NB4 (cell line): ENCODE data around the gene CLMP.

Experiments
- DNase-seq: peaks from one replicate; pipeline ENCODE4 v3.0.0; 2010; ENCODE audit warnings: low read depth
- H3K4me3 ChIP-seq: one replicate; pipeline ENCODE4 v1.5.1; 2011; ENCODE audit warnings: mild to moderate bottlenecking, low read depth, low read length, moderate library complexity
- MYC ChIP-seq: IDR thresholded peaks from 2 replicates; pipeline ENCODE4 v1.6.1; 2011; ENCODE audit warnings: low read depth, low read length
- POLR2A ChIP-seq: IDR thresholded peaks from 2 replicates; pipeline ENCODE4 v1.6.1; 2011; ENCODE audit warnings: mild to moderate bottlenecking; ENCODE audit not compliant: insufficient read length; ENCODE audit errors: extremely low read depth
- TF ChIP-seq, protein P1 (sequence below): IDR thresholded peaks from one replicate; pipeline ENCODE4 v1.5.1; 2012; ENCODE audit warnings: low read depth, low read length
- TF ChIP-seq, protein P2 (sequence below): IDR thresholded peaks from 2 replicates; pipeline ENCODE4 v1.6.1; 2011; ENCODE audit warnings: low read depth, low read length

Gene CLMP

DNA sequence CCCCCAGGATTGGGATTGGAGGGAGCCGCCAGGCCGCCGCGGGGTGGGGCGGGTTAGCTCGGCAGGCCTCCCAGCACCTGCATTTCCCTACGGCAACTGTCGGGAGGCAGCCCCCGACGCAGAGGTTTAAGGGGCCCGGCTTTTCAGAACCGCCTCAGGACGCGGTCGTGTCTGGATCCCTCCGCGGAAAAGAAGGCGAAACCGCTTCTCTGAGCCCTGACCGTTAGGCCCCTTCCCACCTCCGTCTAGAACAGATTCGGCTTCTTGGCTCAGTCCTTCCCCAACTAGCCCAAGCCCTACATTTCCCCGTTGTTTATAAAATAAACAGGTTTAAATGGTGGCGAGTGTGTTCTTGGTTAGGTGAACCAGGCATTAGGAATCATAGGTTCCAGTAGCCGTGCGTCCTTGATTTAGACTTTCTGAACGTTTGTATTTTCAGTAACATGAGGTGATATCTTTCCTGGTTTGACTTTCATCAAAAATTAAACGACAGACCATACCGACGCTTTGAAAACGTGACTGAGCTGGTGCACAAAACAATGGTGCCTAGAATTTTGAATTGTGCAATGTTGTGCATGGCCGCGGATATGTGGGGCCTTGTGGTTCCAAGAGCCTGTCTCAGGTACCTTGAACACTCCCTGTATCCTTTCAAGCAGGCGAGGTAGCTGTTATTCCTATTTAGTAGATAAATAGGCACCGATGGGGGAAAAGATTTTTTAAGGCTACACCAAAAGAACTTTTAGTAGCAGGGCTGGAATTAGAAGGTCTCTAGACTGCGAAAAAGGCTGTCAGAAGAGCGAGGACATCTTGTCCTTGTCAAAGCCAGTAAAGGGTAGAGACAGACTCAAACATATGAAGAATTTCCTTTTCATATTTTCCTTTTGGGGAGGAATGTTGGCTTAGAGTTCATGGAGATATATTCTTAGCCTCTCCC lies 131.9 kb downstream of the CLMP start:
- DNase-seq: peak; percentile 82
- no peak for TF ChIP-seq POLR2A
- TF ChIP-seq, protein P1, sequence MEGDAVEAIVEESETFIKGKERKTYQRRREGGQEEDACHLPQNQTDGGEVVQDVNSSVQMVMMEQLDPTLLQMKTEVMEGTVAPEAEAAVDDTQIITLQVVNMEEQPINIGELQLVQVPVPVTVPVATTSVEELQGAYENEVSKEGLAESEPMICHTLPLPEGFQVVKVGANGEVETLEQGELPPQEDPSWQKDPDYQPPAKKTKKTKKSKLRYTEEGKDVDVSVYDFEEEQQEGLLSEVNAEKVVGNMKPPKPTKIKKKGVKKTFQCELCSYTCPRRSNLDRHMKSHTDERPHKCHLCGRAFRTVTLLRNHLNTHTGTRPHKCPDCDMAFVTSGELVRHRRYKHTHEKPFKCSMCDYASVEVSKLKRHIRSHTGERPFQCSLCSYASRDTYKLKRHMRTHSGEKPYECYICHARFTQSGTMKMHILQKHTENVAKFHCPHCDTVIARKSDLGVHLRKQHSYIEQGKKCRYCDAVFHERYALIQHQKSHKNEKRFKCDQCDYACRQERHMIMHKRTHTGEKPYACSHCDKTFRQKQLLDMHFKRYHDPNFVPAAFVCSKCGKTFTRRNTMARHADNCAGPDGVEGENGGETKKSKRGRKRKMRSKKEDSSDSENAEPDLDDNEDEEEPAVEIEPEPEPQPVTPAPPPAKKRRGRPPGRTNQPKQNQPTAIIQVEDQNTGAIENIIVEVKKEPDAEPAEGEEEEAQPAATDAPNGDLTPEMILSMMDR: no peak
- TF ChIP-seq MYC: peak; percentile 89
- TF ChIP-seq, protein P2, sequence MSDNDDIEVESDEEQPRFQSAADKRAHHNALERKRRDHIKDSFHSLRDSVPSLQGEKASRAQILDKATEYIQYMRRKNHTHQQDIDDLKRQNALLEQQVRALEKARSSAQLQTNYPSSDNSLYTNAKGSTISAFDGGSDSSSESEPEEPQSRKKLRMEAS: peak; percentile 75
- peak overlapping the region; percentile 85 for H3K4me3 ChIP-seq

DNA sequence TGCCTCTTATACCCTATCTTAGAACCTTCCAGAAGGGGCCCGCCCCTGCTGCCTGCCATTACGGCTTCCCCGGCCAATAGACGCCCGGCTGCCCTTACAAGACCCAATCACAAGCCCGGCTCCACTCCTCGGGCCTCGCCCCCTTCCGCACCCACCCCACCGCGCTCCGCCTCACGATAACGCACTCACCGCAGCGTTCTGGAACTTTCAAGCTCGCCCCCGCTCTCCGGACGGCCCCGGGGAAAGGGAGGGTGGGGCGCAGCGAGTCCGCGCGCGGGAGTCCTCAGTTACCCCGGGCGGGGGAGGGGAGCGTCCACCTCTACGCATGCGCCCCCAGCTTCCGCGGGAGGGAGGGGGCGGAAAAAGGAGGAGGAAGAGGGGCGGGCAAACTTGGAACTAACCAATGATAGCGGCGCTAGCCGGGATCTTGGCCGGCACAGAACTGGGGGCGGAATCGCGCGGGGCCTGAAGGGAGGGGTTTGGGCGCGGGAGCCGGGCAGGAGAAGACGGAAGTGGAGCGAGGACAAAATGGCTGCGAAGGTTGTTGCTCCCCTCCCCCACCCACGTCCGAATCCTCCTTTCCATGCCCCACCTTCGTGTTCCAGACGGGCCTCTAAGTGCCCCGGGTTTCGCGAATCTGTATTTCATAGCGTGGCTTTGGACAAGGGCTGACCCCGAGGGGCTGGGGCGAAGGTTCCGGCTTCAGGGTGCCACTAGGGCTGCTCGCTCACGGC lies 132.7 kb downstream of the CLMP start:
- TF ChIP-seq, protein P1: no peak
- TF ChIP-seq POLR2A (peak; percentile 6), MYC (peak; percentile 25; the same call in 1 of the 2 replicates)
- TF ChIP-seq, protein P2: no peak
- H3K4me3 ChIP-seq: peak overlapping the region; percentile 99
- DNase-seq: peak; percentile 100

DNA sequence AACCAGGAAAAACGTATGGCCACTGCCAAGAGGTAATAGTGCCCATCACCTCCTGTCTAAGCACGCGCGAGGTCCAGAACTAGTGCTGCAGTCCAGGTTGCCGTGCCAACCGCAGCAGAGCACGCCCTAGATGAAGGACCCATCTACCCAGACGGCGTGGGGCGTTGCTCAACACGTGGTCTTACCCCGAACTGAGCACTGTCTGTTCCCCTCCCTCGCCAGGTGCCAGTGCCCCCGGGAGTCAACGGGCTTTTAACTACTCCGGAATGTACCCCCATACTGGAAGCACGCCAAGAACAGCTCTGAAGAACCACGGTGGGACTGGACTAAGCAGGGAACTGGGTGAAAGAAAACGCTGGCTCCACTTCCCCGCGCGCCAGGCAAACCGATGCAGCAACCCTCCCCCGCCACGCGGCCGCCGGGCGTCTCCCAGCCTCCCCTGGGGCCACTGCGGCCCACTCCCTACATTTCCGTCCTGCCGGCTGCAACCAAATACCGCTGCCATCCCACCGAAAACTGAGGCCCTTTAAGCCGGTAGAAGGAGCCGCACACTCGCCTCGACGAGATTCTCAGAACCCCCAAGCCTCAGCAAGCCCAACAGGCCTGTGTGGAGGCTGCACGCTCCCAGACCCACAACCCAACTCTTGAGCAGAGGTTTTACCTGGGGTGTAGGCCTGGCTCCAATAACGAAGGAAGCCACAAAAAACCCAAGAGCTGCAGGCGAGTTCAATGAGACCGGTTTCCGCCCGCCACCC lies 133.5 kb downstream of the CLMP start, which contains the start of gene HSPA8:
TSS of gene HSPA8 (minus strand) at position 734 of the 755 bp plus-strand sequence. CDS start 812 bp downstream, outside the sequence.
- peak within 1 kb of the TSS; percentile 99 for H3K4me3 ChIP-seq
- peak; percentile 82 for DNase-seq
- TF ChIP-seq, protein P1: no peak
- peak; percentile 34 for TF ChIP-seq MYC
- peak; percentile 97 for TF ChIP-seq POLR2A
- TF ChIP-seq, protein P2: peak; percentile 94

DNA sequence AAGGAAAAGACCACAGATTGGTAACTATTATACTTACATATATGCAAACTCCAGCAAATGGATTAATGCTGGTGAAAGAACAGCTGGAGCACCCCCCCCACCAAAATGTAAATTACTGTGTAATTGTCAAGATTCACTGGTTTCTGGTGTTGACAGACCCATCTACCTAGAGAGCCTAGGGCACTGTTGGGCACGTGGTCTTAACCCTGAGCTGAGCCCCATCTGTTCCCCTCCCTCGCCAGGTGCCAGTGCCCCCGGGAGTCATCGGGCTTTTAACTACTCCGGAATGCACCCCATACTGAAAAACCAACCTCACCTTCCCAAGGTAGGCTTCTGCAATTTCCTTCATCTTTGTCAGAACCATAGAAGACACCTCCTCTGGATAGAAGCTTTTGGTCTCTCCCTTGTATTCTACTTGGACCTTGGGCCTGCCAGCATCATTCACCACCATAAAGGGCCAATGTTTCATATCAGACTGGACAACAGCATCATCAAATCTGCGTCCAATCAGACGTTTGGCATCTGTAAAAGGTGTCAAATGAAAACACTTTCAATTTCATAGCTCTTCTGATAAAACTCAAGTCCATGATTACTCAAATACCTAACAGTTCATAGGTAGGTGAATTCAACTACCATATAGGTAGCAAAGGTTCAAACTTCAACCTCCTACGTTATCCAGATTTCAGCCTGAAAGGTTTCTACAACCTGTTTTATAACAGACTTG lies 134.6 kb downstream of the CLMP start:
- H3K4me3 ChIP-seq: peak overlapping the region; percentile 99
- DNase-seq: peak; percentile 47
- no peak for TF ChIP-seq MYC
- TF ChIP-seq POLR2A: no peak
- TF ChIP-seq, protein P2: peak; percentile 76
- TF ChIP-seq, protein P1: no peak

DNA sequence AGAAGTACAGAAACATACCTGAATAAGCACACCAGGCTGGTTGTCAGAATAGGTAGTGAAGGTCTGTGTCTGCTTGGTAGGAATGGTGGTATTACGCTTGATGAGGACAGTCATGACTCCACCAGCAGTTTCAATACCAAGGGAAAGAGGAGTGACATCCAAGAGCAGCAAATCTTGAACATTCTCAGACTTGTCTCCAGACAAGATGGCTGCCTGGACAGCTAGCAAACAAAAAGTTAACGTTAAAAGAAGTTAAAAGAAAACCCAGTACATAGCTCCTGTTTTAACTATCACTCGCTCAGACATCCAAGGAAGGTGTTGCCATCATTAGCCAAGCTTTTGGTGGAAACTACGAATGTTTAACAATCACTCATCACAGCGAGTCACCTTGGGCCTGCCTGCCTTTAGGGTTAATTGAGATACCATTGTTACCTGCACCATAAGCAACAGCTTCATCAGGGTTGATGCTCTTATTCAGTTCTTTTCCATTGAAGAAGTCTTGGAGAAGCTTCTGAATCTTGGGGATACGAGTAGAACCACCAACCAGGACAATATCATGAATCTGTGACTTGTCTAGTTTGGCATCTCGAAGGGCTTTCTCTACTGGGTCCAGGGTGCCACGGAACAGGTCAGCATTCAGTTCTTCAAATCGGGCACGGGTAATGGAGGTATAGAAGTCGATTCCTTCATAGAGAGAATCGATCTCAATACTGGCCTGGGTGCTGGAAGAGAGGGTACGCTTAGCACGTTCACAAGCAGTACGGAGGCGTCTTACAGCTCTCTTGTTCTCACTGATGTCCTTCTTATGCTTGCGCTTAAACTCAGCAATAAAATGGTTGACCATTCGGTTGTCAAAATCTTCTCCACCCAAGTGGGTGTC lies 135.8 kb downstream of the CLMP start:
- DNase-seq: peak; percentile 22
- H3K4me3 ChIP-seq: peak overlapping the region; percentile 99
